Endothelial cell of umbilical vein (primary cell): ENCODE measurements around the gene PARP8. TPM values are rescaled to one million over a fixed set of nuclear protein-coding genes. Genes with fewer than 3 reads are reported as not detected.

Source experiments
- BruUV-seq: library from RNA; stranded (reverse); fragments of 400-500 nt; replicated peaks from 2 replicates; lab custom pipeline; 2021; lab: Mats Ljungman, UMichigan
- CTCF ChIA-PET: fragments of 300-600, 350-600 bp; sonication (Branson Sonifier 250); formaldehyde crosslinking; loops from one replicate; lab custom pipeline; 2021; ENCODE audit warnings: antibody characterized with exemption, inconsistent platforms; lab: Charles Lee
- POLR2A ChIA-PET: fragments of 300-600, 350-600 bp; sonication (Branson Sonifier 250); formaldehyde crosslinking; loops from one replicate; lab custom pipeline; 2021; ENCODE audit warnings: antibody characterized with exemption, inconsistent platforms; lab: Charles Lee
- DNase-seq: peaks from one replicate; pipeline ENCODE4 v3.0.0-alpha.2; 2011; ENCODE audit warnings: low read depth, low spot score
- FAIRE-seq: peaks from 2 replicates; lab custom pipeline; 2011; peaks lifted over from hg19 to GRCh38; lab: Jason Lieb, UNC
- H2AFZ ChIP-seq: 2 replicates; pipeline ENCODE4 v1.6.0; 2012; ENCODE audit warnings: low read depth, low read length, control low read depth, inconsistent platforms
- H3K27ac ChIP-seq: 2 replicates; pipeline ENCODE4 v1.5.1; 2011; ENCODE audit warnings: low read depth, mild to moderate bottlenecking, control low read depth, low read length, moderate library complexity; ENCODE audit not compliant: insufficient read depth
- H3K27me3 ChIP-seq, 2 experiments: 2 replicates each; pipeline versions ENCODE4 v1.6.0 to v1.6.1; 2011; ENCODE audit warnings: low read length in 2 of 2, mixed read lengths in 1 of 2; ENCODE audit not compliant: control insufficient read depth in 2 of 2, insufficient read depth in 2 of 2
- H3K36me3 ChIP-seq, 2 experiments: 2 replicates in 1 of 2; 3 replicates in 1 of 2; pipeline ENCODE4 v1.5.1; 2011; ENCODE audit warnings: low read length in 2 of 2, mild to moderate bottlenecking in 1 of 2, moderate library complexity in 1 of 2; ENCODE audit not compliant: control insufficient read depth in 2 of 2, insufficient read depth in 2 of 2; ENCODE audit errors: extremely low read depth in 1 of 2
- H3K4me1 ChIP-seq: 3 replicates; pipeline ENCODE4 v1.5.1; 2011; ENCODE audit warnings: mild to moderate bottlenecking, low read length; ENCODE audit not compliant: control insufficient read depth, insufficient read depth; ENCODE audit errors: extremely low read depth
- H3K4me2 ChIP-seq: 2 replicates; pipeline ENCODE4 v1.6.1; 2011; ENCODE audit warnings: low read length, control low read depth, mixed read lengths; ENCODE audit not compliant: insufficient read depth
- H3K4me3 ChIP-seq, 3 experiments: fragments of 200-600 bp in 1 of 3; sonication (generic), shearing (Covaris generic) in 1 of 3; replicated peaks in 1 of 3; 2 replicates each; pipeline ENCODE4 v1.5.1; 2011 to 2016; ENCODE audit warnings: control low read depth in 3 of 3, low read length in 3 of 3, mild to moderate bottlenecking in 2 of 3, inconsistent platforms in 1 of 3, low read depth in 1 of 3, moderate library complexity in 1 of 3; ENCODE audit not compliant: insufficient read depth in 1 of 3
- H3K79me2 ChIP-seq: 2 replicates; pipeline ENCODE4 v1.6.0; 2012; ENCODE audit warnings: low read length, inconsistent platforms; ENCODE audit not compliant: control insufficient read depth, insufficient read depth
- H3K9ac ChIP-seq: replicated peaks from 2 replicates; pipeline ENCODE3; 2011; ENCODE audit warnings: low read length, control low read depth; ENCODE audit not compliant: insufficient read depth; ENCODE audit errors: extremely low read depth
- H3K9me1 ChIP-seq: replicated peaks from 3 replicates; pipeline ENCODE4 v1.6.0; 2011; ENCODE audit warnings: mild to moderate bottlenecking, low read length; ENCODE audit not compliant: control insufficient read depth, insufficient read depth; ENCODE audit errors: extremely low read depth
- H3K9me3 ChIP-seq: replicated peaks from 2 replicates; pipeline ENCODE4 v1.5.1; 2012; ENCODE audit warnings: low read length, inconsistent platforms; ENCODE audit not compliant: control insufficient read depth, insufficient read depth
- H4K20me1 ChIP-seq: replicated peaks from 2 replicates; pipeline ENCODE3; 2011; ENCODE audit warnings: mild to moderate bottlenecking, low read length; ENCODE audit not compliant: control insufficient read depth, insufficient read depth; ENCODE audit errors: extremely low read depth
- EZH2 ChIP-seq: IDR thresholded peaks from 2 replicates; pipeline ENCODE4 v1.6.1; 2012; ENCODE audit warnings: borderline replicate concordance, low read depth, mild to moderate bottlenecking, moderate library complexity, low read length, inconsistent platforms; ENCODE audit not compliant: severe bottlenecking
- FOS ChIP-seq: IDR thresholded peaks from 2 replicates; pipeline ENCODE4 v1.6.1; 2011; ENCODE audit warnings: mild to moderate bottlenecking, low read length, moderate library complexity, borderline replicate concordance; ENCODE audit not compliant: insufficient read depth
- GATA2 ChIP-seq: IDR thresholded peaks from 2 replicates; pipeline ENCODE4 v1.7.0; 2011; ENCODE audit warnings: low read depth, mild to moderate bottlenecking, moderate library complexity, mixed read lengths, low read length; ENCODE audit not compliant: insufficient read length, insufficient read depth
- JUN ChIP-seq: IDR thresholded peaks from 2 replicates; pipeline ENCODE4 v1.6.1; 2011; ENCODE audit warnings: borderline replicate concordance, low read depth; ENCODE audit not compliant: insufficient read length, insufficient read depth
- MYC ChIP-seq: IDR thresholded peaks from one replicate; pipeline ENCODE4 v1.6.1; 2011; ENCODE audit warnings: mild to moderate bottlenecking, low read depth, low read length
- POLR2A ChIP-seq: IDR thresholded peaks from 2 replicates; pipeline ENCODE4 v1.6.1; 2012; ENCODE audit warnings: low read depth, mild to moderate bottlenecking, control low read depth, low read length
- POLR2AphosphoS5 ChIP-seq: IDR thresholded peaks from 2 replicates; pipeline ENCODE4 v1.6.1; 2012; ENCODE audit warnings: low read depth, mild to moderate bottlenecking, control low read depth, low read length, moderate library complexity; ENCODE audit not compliant: insufficient read depth
- dilution Hi-C: fragments of 300-500 bp; cut with MboI; formaldehyde crosslinking; loops from one replicate; pipeline ENCODE4 v1.15.0; 2019; ENCODE audit warnings: low sequenced_read_pairs; ENCODE audit not compliant: extremely low pct_ligation_motif_present
- intact Hi-C: fragments of 100-400 bp; cut with micrococcal nuclease; formaldehyde crosslinking; loops from one replicate; pipeline ENCODE4 v1.10.0; 2022
- polyA plus RNA-seq, 4 experiments: library from polyadenylated mRNA; depleted of rRNA in 3 of 4; stranded (reverse) in 3 of 4; unstranded in 1 of 4; fragments of >200 nt; gene quantifications; 2 replicates each; pipeline versions ENCODE4 v1.2.1 to v1.2.3, GENCODE V29; 2011 to 2012; ENCODE audit warnings: missing spikeins in 1 of 4
- total RNA-seq: library from RNA; stranded (reverse); gene quantifications from 2 replicates; pipeline ENCODE4 v1.2.3, GENCODE V29; 2021
- TF ChIP-seq, protein P1 (sequence below): IDR thresholded peaks from 2 replicates; pipeline ENCODE4 v1.6.1; 2011; ENCODE audit not compliant: insufficient read depth, insufficient read length
- TF ChIP-seq, protein P2 (sequence below), 2 donors: IDR thresholded peaks; 1 replicate in 1 of 2; 2 replicates in 1 of 2; pipeline ENCODE4 v1.5.1; 2011; ENCODE audit warnings: low read length in 2 of 2, mild to moderate bottlenecking in 2 of 2, moderate library complexity in 2 of 2, control low read depth in 1 of 2, inconsistent platforms in 1 of 2, low read depth in 1 of 2; ENCODE audit not compliant: insufficient read depth in 1 of 2; ENCODE audit errors: extremely low read depth in 1 of 2

PARP8 gene
- total and polyA plus RNA-seq, 2 donors (not counting 3 experiments of a cell fraction or from before 2014, with no cell fraction given) = 0.03 to 0.60 TPM

DNA sequence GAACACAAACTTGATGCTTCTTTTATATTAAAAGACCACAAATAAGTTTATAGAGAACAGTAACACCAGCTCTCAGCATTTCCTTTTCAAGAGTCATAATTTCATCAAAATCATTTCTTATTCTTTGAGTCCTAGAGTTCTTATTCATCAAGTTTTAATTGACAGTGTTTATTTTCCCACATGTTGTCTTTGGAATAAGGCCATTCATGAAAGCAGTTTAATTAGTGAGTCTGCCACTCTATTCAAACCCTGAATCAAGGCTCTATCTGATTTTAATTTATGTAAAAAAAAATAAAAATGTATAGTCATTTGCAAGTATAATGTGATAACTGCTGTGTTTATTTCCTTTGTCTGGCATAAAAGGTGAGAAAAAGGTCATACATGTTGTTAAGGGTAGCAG is 176.7 kb downstream of the PARP8 start:
- ChIA-PET CTCF (no interaction called here), POLR2A (no interaction called here)
- DNase-seq (no peak), FAIRE-seq (no peak)
- Histone ChIP-seq H4K20me1 (no peaks in the 10 kb centered on the region), H3K36me3 (no peaks in the 10 kb centered on the region), H3K9me1 (no peaks in the 10 kb centered on the region), H3K4me1 (no peaks in the 10 kb centered on the region), H3K27me3 (no peaks in the 10 kb centered on the region), H3K27ac (no peak overlapping the region), H3K79me2 (no peaks in the 10 kb centered on the region), H3K9me3 (no peaks in the 10 kb centered on the region), H3K9ac (no peak overlapping the region), H3K4me3 (no peak overlapping the region), H3K4me2 (no peak overlapping the region), H2AFZ (no peak overlapping the region)
- TF ChIP-seq MYC = no peak
- no peak for TF ChIP-seq EZH2
- no peak for TF ChIP-seq POLR2A
- TF ChIP-seq GATA2 = no peak
- no peak for TF ChIP-seq POLR2AphosphoS5
- TF ChIP-seq, protein P1, sequence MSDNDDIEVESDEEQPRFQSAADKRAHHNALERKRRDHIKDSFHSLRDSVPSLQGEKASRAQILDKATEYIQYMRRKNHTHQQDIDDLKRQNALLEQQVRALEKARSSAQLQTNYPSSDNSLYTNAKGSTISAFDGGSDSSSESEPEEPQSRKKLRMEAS = no peak
- TF ChIP-seq, protein P2, sequence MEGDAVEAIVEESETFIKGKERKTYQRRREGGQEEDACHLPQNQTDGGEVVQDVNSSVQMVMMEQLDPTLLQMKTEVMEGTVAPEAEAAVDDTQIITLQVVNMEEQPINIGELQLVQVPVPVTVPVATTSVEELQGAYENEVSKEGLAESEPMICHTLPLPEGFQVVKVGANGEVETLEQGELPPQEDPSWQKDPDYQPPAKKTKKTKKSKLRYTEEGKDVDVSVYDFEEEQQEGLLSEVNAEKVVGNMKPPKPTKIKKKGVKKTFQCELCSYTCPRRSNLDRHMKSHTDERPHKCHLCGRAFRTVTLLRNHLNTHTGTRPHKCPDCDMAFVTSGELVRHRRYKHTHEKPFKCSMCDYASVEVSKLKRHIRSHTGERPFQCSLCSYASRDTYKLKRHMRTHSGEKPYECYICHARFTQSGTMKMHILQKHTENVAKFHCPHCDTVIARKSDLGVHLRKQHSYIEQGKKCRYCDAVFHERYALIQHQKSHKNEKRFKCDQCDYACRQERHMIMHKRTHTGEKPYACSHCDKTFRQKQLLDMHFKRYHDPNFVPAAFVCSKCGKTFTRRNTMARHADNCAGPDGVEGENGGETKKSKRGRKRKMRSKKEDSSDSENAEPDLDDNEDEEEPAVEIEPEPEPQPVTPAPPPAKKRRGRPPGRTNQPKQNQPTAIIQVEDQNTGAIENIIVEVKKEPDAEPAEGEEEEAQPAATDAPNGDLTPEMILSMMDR (IDR thresholded peaks at IDR 0.05; ENCODE audit: extremely low read depth in 1 of 2, insufficient read depth in 1 of 2, low read depth in 1 of 2, low read length in 2 of 2) = no peak
- no peak for TF ChIP-seq JUN
- no peak for TF ChIP-seq FOS
- BruUV-seq = no TSS peak
- dilution Hi-C loops (no loop called here), intact Hi-C loops (no loop called here)
